ENCODE measurements around the gene OR13C3.
"Not testable (repeated sequence)": the region's sequence is repeated elsewhere in the genome, so short reads cannot be mapped to it uniquely, and the experiment has no call there.

Gene OR13C3

GRCh38 chr9:104536756-104537155, at the start of gene OR13C3:
OR13C3 (minus strand) TSS chr9:104536856; CDS start chr9:104536723, 133 bp downstream.
- DNase-seq: no peak

GRCh38 chr9:104580562-104580961, 43.9 kb upstream of the OR13C3 start:
- no peak for DNase-seq

GRCh38 chr9:104577263-104577662, 40.6 kb upstream of the OR13C3 start:
- no peak for DNase-seq

GRCh38 chr9:104575456-104575855, 38.8 kb upstream of the OR13C3 start:
- no peak for DNase-seq

GRCh38 chr9:104572612-104573011, 36.0 kb upstream of the OR13C3 start:
- no peak for DNase-seq

- no peak for DNase-seq
Measured at GRCh38 chr9:104568868-104569267, 32.2 kb upstream of the OR13C3 start, which contains the start of gene OR13C8. OR13C8 (plus strand) TSS chr9:104569168; CDS start chr9:104569168, 0 bp downstream.

GRCh38 chr9:104564358-104564757, 27.7 kb upstream of the OR13C3 start:
- no peak for DNase-seq

GRCh38 chr9:104556830-104557634, 20.4 kb upstream of the OR13C3 start:
- DNase-seq: peak; percentile 51

GRCh38 chr9:104555521-104555920, 18.9 kb upstream of the OR13C3 start:
- DNase-seq: no peak

- no peak for DNase-seq
Measured at GRCh38 chr9:104553261-104553660, 16.6 kb upstream of the OR13C3 start.

- no peak for DNase-seq
Measured at GRCh38 chr9:104544644-104545043, 8.0 kb upstream of the OR13C3 start.

- DNase-seq: no peak
Measured at GRCh38 chr9:104539275-104539674, 2.6 kb upstream of the OR13C3 start.

- DNase-seq: no peak
Measured at GRCh38 chr9:104527109-104527508, 9.5 kb downstream of the OR13C3 start, which contains the start of gene OR13C4. OR13C4 (minus strand) TSS chr9:104527209; CDS start chr9:104527209, 0 bp downstream.

GRCh38 chr9:104520241-104520640, 16.4 kb downstream of the OR13C3 start:
- not testable (repeated sequence) for DNase-seq

- DNase-seq: no peak
Measured at GRCh38 chr9:104514901-104515300, 21.8 kb downstream of the OR13C3 start.

GRCh38 chr9:104506565-104506964, 30.1 kb downstream of the OR13C3 start:
- no peak for DNase-seq

- DNase-seq: no peak
Measured at GRCh38 chr9:104503963-104504362, 32.7 kb downstream of the OR13C3 start, which contains the start of gene OR13F1. OR13F1 (plus strand) TSS chr9:104504263; CDS start chr9:104504263, 0 bp downstream.

- no peak for DNase-seq
Measured at GRCh38 chr9:104503440-104503839, 33.2 kb downstream of the OR13C3 start.

GRCh38 chr9:104494808-104495207, 41.8 kb downstream of the OR13C3 start:
- no peak for DNase-seq
